Mammary epithelial cell (primary cell): ENCODE measurements around the gene IBA57.

ENCODE experiments used
- EZH2 ChIP-seq: IDR thresholded peaks from 2 replicates; pipeline ENCODE4 v1.6.1; 2012; ENCODE audit warnings: low read length, inconsistent platforms, borderline replicate concordance
- TF ChIP-seq, protein P1 (sequence below), 2 donors: IDR thresholded peaks in 1 of 2; conservative IDR thresholded peaks in 1 of 2; 2 replicates each; pipeline ENCODE4 v1.5.1; 2011 to 2012; ENCODE audit warnings: inconsistent platforms in 2 of 2, low read length in 2 of 2, mild to moderate bottlenecking in 2 of 2, control low read depth in 1 of 2, low read depth in 1 of 2; ENCODE audit not compliant: insufficient read depth in 1 of 2; ENCODE audit errors: extremely low read depth in 1 of 2

GRCh38 chr1:228152918-228153258 lies 12.7 kb upstream of the IBA57 start:
- TF ChIP-seq, protein P1, sequence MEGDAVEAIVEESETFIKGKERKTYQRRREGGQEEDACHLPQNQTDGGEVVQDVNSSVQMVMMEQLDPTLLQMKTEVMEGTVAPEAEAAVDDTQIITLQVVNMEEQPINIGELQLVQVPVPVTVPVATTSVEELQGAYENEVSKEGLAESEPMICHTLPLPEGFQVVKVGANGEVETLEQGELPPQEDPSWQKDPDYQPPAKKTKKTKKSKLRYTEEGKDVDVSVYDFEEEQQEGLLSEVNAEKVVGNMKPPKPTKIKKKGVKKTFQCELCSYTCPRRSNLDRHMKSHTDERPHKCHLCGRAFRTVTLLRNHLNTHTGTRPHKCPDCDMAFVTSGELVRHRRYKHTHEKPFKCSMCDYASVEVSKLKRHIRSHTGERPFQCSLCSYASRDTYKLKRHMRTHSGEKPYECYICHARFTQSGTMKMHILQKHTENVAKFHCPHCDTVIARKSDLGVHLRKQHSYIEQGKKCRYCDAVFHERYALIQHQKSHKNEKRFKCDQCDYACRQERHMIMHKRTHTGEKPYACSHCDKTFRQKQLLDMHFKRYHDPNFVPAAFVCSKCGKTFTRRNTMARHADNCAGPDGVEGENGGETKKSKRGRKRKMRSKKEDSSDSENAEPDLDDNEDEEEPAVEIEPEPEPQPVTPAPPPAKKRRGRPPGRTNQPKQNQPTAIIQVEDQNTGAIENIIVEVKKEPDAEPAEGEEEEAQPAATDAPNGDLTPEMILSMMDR (conservative IDR thresholded peaks at IDR 0.05 in 1 of 2, IDR thresholded peaks at IDR 0.05 in 1 of 2; ENCODE audit: extremely low read depth in 1 of 2, insufficient read depth in 1 of 2, low read depth in 1 of 2, low read length in 2 of 2) = no peak
- no peak for TF ChIP-seq EZH2
